Breast epithelium (tissue), 3 donors: ENCODE data around the gene LBP.

Source experiments
- CTCF ChIP-seq, 3 donors: fragments of 450-650 bp; IDR thresholded peaks; one replicate each; pipeline ENCODE4 v1.5.1; 2016 to 2017; ENCODE audit warnings: antibody characterized with exemption in 3 of 3, mild to moderate bottlenecking in 3 of 3, moderate library complexity in 3 of 3
- POLR2A ChIP-seq: fragments of 450-650 bp; IDR thresholded peaks from one replicate; pipeline ENCODE4 v1.6.1; 2016; ENCODE audit warnings: antibody characterized with exemption, mild to moderate bottlenecking, moderate library complexity
- POLR2AphosphoS5 ChIP-seq, 3 donors: sonication (generic); formaldehyde crosslinking; IDR thresholded peaks; one replicate each; pipeline ENCODE4 v1.6.1; 2017; ENCODE audit warnings: antibody characterized with exemption in 3 of 3

- TF ChIP-seq POLR2A, result no peak
- no peak for TF ChIP-seq POLR2AphosphoS5 (IDR thresholded peaks at IDR 0.05)
- TF ChIP-seq CTCF (IDR thresholded peaks at IDR 0.05), result no peak
Measured at GRCh38 chr20:38373231-38373867, 27.1 kb downstream of the LBP start.
